Spinal cord (tissue), 10 donors: Measurements from ENCODE around the gene LTBP1. TPM values are rescaled to one million over a fixed set of nuclear protein-coding genes. Genes with fewer than 3 reads are reported as not detected.
A peak's percentile ranks its signal among the peaks of the same experiment; 100 is the strongest.
"Not testable (repeated sequence)": the region's sequence is repeated elsewhere in the genome, so short reads cannot be mapped to it uniquely, and the experiment has no call there.

ENCODE experiments used
- DNase-seq, 6 donors: peaks; one replicate each; pipeline versions ENCODE4 v3.0.0 to v3.0.0-alpha.2; 2013 to 2015; ENCODE audit warnings: low spot score in 6 of 6, low read depth in 4 of 6
- H3K27ac ChIP-seq: one replicate; pipeline ENCODE4 v1.5.1; 2013; ENCODE audit warnings: low read depth, low read length, control low read depth
- H3K27me3 ChIP-seq: one replicate; pipeline ENCODE4 v1.6.1; 2013; ENCODE audit warnings: low read length; ENCODE audit not compliant: control insufficient read depth, insufficient read depth
- H3K36me3 ChIP-seq: one replicate; pipeline ENCODE4 v1.6.1; 2013; ENCODE audit warnings: low read length; ENCODE audit not compliant: control insufficient read depth, insufficient read depth
- H3K4me1 ChIP-seq: one replicate; pipeline ENCODE4 v1.6.1; 2013; ENCODE audit warnings: low read length; ENCODE audit not compliant: control insufficient read depth, insufficient read depth
- H3K4me3 ChIP-seq: one replicate; pipeline ENCODE4 v1.5.1; 2013; ENCODE audit warnings: low read depth, low read length, control low read depth
- H3K9me3 ChIP-seq: one replicate; pipeline ENCODE4 v1.6.1; 2013; ENCODE audit warnings: low read length; ENCODE audit not compliant: control insufficient read depth, insufficient read depth
- WGBS: methylation state at CpG from one replicate; pipeline ENCODE4 v1.1.5; 2013; ENCODE audit warnings: missing lambda C conversion rate; ENCODE audit not compliant: insufficient coverage; 5-methylcytosine and 5-hydroxymethylcytosine counted together
- polyA plus RNA-seq, 2 donors: library from polyadenylated mRNA; unstranded; fragments of 120-200 nt; gene quantifications; one replicate each; pipeline ENCODE4 v1.2.1, GENCODE V29; 2013; ENCODE audit not compliant: insufficient read length in 2 of 2
- total RNA-seq, 2 donors: library from RNA; depleted of rRNA in 1 of 2; stranded (reverse); fragments of 120-200 nt in 1 of 2; fragments of >200 nt in 1 of 2; gene quantifications; one replicate each; pipeline versions ENCODE4 v1.2.3 to v1.2.4, GENCODE V29; 2013 to 2014
- donor health status: healthy.

The LTBP1 gene
- total and polyA plus RNA-seq, 4 donors, result 22.7 to 83.0 (median 51.7) TPM

DNA sequence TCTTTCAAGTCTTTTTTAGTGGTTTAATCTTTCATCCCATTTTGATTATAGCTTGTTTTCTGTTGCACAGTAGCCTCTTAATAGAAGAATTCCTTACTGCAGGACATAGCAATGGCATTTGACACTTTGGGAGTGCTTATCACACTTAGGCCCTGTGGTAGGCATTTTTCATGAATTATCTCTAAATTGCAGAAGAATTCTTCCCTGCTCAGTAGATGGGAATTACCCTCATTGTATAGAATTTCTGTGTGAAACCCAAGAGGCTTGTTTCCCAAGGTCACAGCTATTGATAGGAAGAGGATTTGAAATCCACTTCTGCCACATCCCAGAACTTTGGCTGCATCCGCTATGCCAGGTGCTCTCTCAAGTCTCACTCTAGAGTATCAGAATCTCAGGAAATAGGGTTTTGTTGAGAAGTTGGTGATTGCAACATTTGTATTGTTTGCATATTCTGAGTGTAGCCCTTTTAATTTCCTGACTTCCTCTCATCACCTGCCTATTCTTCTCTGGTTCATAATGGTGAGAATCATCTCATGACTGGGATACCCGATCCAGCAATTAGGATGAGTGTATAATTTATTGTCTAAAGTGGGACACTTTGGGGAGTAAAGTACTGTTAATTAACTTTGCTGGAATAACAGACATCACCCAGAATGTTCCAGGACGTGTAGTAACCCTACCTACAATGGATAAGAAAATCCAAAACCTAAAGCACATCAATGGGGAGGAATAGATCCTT is 274.5 kb downstream of the LTBP1 start:
- no peak for DNase-seq
- WGBS, result no CpG with 5 or more reads among the region's 3 CpGs
- H3K36me3 ChIP-seq, result no peaks in the 10 kb centered on the region
- H3K4me3 ChIP-seq, result no peak overlapping the region
- H3K27ac ChIP-seq, result no peak overlapping the region
- no peaks in the 10 kb centered on the region for H3K27me3 ChIP-seq
- H3K9me3 ChIP-seq, result no peaks in the 10 kb centered on the region
- H3K4me1 ChIP-seq, result peaks cover 4% of the 10 kb centered on the region

DNA sequence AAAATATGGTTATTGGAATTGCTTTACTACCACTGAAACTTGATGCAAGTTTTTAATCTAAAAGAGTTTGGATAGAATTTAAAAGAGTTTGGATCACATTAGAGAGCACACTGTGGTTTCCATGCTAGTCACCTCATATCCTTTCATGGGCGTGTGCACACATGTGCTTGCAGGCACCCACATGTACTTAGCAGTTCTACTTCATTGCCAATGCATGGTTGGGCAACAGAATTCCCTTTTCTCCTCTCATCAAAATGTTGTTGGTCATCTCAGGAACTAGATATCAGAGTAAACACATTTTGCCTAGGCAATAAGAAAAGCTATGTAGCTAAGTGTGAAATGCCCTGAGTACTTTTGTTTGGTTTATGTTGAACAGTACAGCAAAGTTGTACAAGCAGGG is 275.6 kb downstream of the LTBP1 start:
- no peaks in the 10 kb centered on the region for H3K27me3 ChIP-seq
- no peaks in the 10 kb centered on the region for H3K36me3 ChIP-seq
- H3K9me3 ChIP-seq, result no peaks in the 10 kb centered on the region
- H3K27ac ChIP-seq, result no peak overlapping the region
- no CpG with 5 or more reads among the region's 1 CpG for WGBS
- no peaks in the 10 kb centered on the region for H3K4me1 ChIP-seq
- H3K4me3 ChIP-seq, result no peak overlapping the region
- no peak for DNase-seq

DNA sequence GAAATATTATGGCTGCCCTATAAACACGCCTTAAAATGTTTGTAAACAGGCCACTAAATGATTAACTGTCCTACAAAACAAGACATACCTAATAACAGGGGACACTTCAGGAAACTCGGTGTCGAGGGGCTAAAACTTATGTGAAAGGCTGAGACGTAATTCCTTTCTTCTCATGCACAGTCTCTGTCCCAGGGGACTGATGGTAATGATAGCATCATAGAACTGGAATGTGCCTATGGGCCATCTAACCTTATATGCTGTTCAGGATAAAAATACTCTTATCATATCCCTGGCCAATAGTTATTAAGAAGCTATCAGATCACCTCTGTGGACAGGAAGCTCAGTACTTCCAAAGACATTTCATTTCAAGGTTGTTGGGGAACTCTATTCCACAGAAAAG is 277.1 kb downstream of the LTBP1 start:
- Histone ChIP-seq H3K27ac (no peak overlapping the region), H3K27me3 (no peaks in the 10 kb centered on the region), H3K9me3 (no peaks in the 10 kb centered on the region), H3K4me1 (no peaks in the 10 kb centered on the region), H3K4me3 (no peak overlapping the region), H3K36me3 (no peaks in the 10 kb centered on the region)
- 100% methylated on average over 1 of the region's 4 CpGs for WGBS
- no peak for DNase-seq

DNA sequence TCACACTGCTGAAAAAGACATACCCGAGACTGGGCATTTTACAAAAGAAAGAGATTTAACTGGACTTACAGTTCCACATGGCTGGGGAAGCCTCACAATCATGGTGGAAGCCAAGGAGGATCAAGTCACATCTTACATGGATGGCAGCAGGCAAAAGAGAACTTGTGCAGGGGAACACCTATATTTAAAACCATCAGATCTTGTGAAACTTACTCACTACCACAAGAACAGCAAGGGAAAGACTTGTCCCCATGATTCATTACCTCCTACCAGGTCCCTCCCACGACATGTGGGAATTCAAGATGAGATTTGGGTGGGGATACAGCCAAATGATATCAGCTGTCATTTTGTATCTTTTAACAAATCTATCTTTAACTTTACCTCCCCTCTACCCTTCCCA is 278.6 kb downstream of the LTBP1 start:
- no peak overlapping the region for H3K4me3 ChIP-seq
- no peak overlapping the region for H3K27ac ChIP-seq
- H3K9me3 ChIP-seq, result no peaks in the 10 kb centered on the region
- H3K27me3 ChIP-seq, result no peaks in the 10 kb centered on the region
- no peaks in the 10 kb centered on the region for H3K4me1 ChIP-seq
- DNase-seq, result no peak
- H3K36me3 ChIP-seq, result no peaks in the 10 kb centered on the region
- 100% methylated on average over 1 of the region's 2 CpGs for WGBS

DNA sequence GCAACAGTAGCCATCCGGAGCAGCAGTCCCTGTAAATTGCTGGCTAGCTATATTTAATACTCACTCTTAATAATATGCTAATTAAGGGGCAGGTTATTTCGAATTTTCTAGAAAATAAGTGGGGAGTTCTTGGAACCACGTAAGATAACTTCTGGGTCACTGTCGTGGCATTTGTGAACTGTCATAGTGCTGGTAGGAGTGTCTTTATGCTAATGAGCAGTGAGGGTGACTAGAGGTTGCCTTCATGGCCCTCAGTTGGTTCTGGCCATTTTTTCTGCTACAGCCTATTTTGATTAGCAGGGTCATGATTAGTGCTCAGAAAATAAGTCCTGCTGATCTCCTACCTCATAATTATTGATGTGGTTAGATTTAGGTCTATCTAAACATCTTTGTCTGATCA is 279.8 kb downstream of the LTBP1 start:
- 94% methylated on average over 2 of the region's 4 CpGs for WGBS
- Histone ChIP-seq H3K27ac (no peak overlapping the region), H3K4me3 (no peak overlapping the region), H3K27me3 (no peaks in the 10 kb centered on the region), H3K36me3 (no peaks in the 10 kb centered on the region), H3K9me3 (no peaks in the 10 kb centered on the region), H3K4me1 (no peaks in the 10 kb centered on the region)
- no peak for DNase-seq

DNA sequence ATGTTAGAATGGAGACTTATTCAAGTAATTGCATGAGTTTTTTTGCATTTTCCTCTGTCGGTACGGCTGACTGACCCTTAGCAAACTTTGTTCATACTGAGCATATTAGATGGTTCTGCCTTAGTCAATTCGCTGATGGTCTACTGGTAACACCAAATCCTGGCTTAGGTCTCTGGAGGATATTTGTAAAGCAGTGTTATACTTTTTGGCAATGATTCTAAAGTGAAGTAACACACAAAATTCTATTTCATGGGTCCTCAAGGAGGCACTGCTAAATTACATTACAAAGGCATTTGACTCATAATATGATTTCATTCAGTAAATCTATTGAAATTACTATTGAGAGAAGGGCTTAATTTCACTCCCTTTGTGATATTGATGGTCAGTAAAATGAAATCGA is 282.9 kb downstream of the LTBP1 start:
- Histone ChIP-seq H3K9me3 (no peaks in the 10 kb centered on the region), H3K27me3 (no peaks in the 10 kb centered on the region), H3K4me1 (no peaks in the 10 kb centered on the region), H3K36me3 (no peaks in the 10 kb centered on the region), H3K4me3 (no peak overlapping the region), H3K27ac (no peak overlapping the region)
- peak in 1 of 6 donors; percentile 45 for DNase-seq
- WGBS, result 71% methylated on average over 2 of the region's 4 CpGs

DNA sequence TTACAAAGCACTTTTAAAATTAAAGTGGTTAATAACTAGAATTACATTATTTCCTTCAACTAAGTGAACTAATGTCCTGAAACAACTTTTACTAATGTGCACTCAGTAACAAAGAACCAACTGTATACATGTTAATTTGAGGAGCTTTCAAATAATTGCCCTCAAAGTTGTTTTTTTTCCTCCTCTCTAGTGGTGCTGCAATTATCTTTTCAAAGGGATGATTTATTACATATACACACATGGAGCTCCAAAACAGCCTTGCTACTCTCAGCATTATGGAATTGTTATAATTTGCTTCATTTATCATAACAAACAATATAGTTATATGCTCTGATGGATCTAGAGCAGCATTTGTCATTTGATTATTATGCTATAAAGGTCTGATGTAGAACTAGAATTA is 283.4 kb downstream of the LTBP1 start:
- DNase-seq, result peak in 1 of 6 donors; percentile 73
- Histone ChIP-seq H3K4me3 (no peak overlapping the region), H3K36me3 (no peaks in the 10 kb centered on the region), H3K4me1 (no peaks in the 10 kb centered on the region), H3K27me3 (no peaks in the 10 kb centered on the region), H3K27ac (no peak overlapping the region), H3K9me3 (no peaks in the 10 kb centered on the region)

DNA sequence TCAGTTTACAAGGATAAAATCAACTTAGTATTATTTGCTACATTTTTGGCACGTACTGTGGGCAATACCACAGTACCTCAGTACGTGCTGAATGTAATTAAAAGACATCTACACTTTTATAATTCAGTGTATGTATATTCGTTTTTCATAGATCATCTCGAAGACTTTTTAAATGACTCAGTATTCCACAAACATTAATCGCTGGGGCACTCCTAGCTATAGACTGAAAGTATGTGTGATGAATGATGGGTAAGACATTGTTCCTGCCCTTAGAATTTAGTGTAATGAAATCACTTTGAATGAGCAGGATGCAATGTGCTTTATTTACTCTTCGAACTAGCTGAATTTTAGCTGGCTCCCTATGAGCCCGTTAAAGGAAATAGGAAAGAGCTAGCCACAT is 284.1 kb downstream of the LTBP1 start:
- H3K4me1 ChIP-seq, result no peaks in the 10 kb centered on the region
- no peaks in the 10 kb centered on the region for H3K36me3 ChIP-seq
- H3K27ac ChIP-seq, result no peak overlapping the region
- DNase-seq, result no peak
- H3K9me3 ChIP-seq, result no peaks in the 10 kb centered on the region
- no peaks in the 10 kb centered on the region for H3K27me3 ChIP-seq
- no peak overlapping the region for H3K4me3 ChIP-seq
- WGBS, result 92% methylated on average over 2 of the region's 7 CpGs

DNA sequence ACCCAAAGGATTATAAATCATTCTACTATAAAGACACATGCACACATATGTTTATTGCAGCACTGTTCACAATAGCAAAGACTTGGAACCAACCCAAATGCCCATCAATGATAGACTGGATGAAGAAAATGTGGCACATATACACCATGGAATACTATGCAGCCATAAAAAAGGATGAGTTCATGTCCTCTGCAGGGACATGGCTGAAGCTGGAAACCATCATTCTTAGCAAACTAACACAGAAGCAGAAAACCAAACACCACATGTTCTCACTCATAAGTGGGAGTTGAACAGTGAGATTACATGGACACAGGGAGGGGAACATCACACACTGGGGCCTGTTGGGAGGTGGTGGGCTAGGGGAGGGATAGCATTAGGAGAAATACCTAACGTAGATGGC is 288.8 kb downstream of the LTBP1 start:
- H3K27ac ChIP-seq, DNase-seq, H3K4me1 ChIP-seq, H3K4me3 ChIP-seq, H3K27me3 ChIP-seq, H3K9me3 ChIP-seq, H3K36me3 ChIP-seq: not testable (repeated sequence)
- WGBS, result no CpG with 5 or more reads among the region's 1 CpG

DNA sequence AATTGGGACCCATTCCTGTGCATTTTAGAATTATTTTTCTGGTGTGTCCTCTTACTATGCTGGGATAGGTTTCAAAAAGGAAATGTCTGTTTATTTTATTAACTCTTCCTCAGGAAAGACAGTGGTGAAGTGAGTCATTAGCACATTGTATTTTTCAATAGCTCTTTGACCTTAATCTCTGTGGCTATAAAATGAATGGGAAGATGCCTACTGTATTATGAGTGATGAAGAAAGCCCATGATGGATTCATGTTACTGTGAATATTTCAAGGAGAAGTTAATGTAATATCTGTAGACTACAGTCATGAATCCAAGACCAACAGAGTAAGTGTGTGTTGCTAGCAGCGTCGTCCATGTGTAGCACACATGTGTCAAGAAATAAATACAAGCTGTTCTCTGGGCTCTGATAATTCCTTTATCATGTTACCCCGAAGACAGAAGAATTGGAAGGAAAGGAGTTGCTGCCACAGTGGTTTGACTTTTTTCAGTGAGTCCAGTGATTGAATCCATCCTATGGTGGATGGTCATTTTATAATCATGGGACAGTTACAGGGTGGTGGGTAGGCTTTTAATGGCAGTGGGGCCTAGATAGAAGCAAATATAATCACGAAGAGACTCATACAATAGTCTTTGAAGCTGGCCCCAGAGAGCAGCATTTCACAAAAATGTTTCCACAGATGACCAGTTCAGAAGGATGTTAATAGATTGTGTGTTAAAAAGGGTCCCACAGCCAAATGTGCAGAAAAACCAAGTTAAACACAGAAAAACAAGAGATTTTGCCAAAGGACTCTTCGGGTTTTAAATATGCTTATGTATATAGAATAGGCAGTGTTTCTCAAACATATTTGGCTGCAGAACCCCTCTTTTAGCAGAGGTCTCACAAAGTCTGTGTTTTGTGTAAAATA is 290.0 kb downstream of the LTBP1 start:
- Histone ChIP-seq H3K27ac (no peak overlapping the region), H3K4me3 (no peak overlapping the region), H3K27me3 (no peaks in the 10 kb centered on the region), H3K4me1 (no peaks in the 10 kb centered on the region), H3K36me3 (no peaks in the 10 kb centered on the region), H3K9me3 (no peaks in the 10 kb centered on the region)
- peak in 1 of 6 donors; percentile 22 for DNase-seq
- WGBS, result 82% methylated on average over 2 of the region's 5 CpGs
